ENCODE results near the gene RPL38.

DNA sequence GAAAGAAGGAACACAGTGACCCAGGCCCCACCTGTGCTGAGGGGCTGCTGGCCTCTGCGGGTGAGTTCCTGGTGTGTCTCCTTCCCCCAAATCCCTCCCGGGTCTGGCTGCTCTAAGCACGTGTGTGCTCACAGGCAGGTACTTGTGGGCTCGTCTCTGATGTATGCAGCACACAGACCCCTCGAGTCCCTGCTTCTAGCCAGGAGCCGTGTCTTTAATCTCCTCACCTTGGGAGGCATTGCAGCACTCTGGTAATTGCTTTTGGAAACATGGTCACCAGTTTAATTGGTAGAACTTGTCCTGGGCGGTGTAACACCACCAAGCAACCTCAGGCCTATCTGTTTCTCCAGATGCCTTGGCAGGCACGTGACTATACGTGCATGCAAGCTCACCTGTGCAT lies 8.8 kb upstream of the RPL38 start:
- TF ChIP-seq, protein P1, sequence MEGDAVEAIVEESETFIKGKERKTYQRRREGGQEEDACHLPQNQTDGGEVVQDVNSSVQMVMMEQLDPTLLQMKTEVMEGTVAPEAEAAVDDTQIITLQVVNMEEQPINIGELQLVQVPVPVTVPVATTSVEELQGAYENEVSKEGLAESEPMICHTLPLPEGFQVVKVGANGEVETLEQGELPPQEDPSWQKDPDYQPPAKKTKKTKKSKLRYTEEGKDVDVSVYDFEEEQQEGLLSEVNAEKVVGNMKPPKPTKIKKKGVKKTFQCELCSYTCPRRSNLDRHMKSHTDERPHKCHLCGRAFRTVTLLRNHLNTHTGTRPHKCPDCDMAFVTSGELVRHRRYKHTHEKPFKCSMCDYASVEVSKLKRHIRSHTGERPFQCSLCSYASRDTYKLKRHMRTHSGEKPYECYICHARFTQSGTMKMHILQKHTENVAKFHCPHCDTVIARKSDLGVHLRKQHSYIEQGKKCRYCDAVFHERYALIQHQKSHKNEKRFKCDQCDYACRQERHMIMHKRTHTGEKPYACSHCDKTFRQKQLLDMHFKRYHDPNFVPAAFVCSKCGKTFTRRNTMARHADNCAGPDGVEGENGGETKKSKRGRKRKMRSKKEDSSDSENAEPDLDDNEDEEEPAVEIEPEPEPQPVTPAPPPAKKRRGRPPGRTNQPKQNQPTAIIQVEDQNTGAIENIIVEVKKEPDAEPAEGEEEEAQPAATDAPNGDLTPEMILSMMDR (IDR thresholded peaks at IDR 0.05) = no peak
- no peak for TF ChIP-seq POLR2A (IDR thresholded peaks at IDR 0.05)
- no peak for TF ChIP-seq POLR2AphosphoS5 (IDR thresholded peaks at IDR 0.05)
